Duodenal mucosa (tissue), 2 donors: ENCODE data around the gene GRIN3B.

Source experiments
- H3K27ac ChIP-seq: one replicate; pipeline ENCODE4 v1.7.0; 2013; ENCODE audit warnings: low read depth, low read length
- H3K27me3 ChIP-seq, 2 donors: one replicate each; pipeline ENCODE4 v1.7.0; 2013; ENCODE audit warnings: low read length in 2 of 2, control low read depth in 1 of 2; ENCODE audit not compliant: insufficient read depth in 2 of 2, control insufficient read depth in 1 of 2
- H3K36me3 ChIP-seq, 2 donors: one replicate each; pipeline ENCODE4 v1.7.0; 2013; ENCODE audit warnings: low read length in 2 of 2, control low read depth in 1 of 2; ENCODE audit not compliant: insufficient read depth in 2 of 2, control insufficient read depth in 1 of 2
- H3K4me1 ChIP-seq, 2 donors: one replicate each; pipeline ENCODE4 v1.7.0; 2013; ENCODE audit warnings: low read length in 2 of 2, control low read depth in 1 of 2; ENCODE audit not compliant: insufficient read depth in 2 of 2, control insufficient read depth in 1 of 2
- H3K4me3 ChIP-seq, 2 donors: one replicate each; pipeline ENCODE4 v1.7.0; 2013; ENCODE audit warnings: low read length in 2 of 2, low read depth in 1 of 2
- H3K9ac ChIP-seq, 2 donors: one replicate each; pipeline ENCODE4 v1.7.0; 2013; ENCODE audit warnings: low read length in 2 of 2, low read depth in 1 of 2
- H3K9me3 ChIP-seq, 2 donors: one replicate each; pipeline ENCODE4 v1.7.0; 2013; ENCODE audit warnings: low read length in 2 of 2, control low read depth in 1 of 2; ENCODE audit not compliant: control insufficient read depth in 1 of 2

GRIN3B gene

GRCh38 chr19:1041835-1042685 is 41.8 kb downstream of the GRIN3B start:
- H3K36me3 ChIP-seq, result no peaks in the 10 kb centered on the region
- H3K9ac ChIP-seq, result peak overlapping the region; percentile 51 to 67
- no peaks in the 10 kb centered on the region for H3K27me3 ChIP-seq
- H3K9me3 ChIP-seq, result no peaks in the 10 kb centered on the region
- H3K4me3 ChIP-seq, result peak overlapping the region; percentile 71 to 81
- H3K4me1 ChIP-seq, result peaks cover 27 to 55% of the 10 kb centered on the region in 2 donors
- H3K27ac ChIP-seq, result no peak overlapping the region

- peaks cover 27 to 50% of the 10 kb centered on the region in 2 donors for H3K4me1 ChIP-seq
- H3K36me3 ChIP-seq, result no peaks in the 10 kb centered on the region
- H3K4me3 ChIP-seq, result peak overlapping the region; percentile 71 to 81
- no peaks in the 10 kb centered on the region for H3K9me3 ChIP-seq
- peak overlapping the region; percentile 51 to 67 for H3K9ac ChIP-seq
- H3K27me3 ChIP-seq, result no peaks in the 10 kb centered on the region
- no peak overlapping the region for H3K27ac ChIP-seq
Measured at GRCh38 chr19:1042689-1043511, 42.7 kb downstream of the GRIN3B start.

GRCh38 chr19:1045247-1045603 is 45.0 kb downstream of the GRIN3B start:
- H3K9me3 ChIP-seq, result no peaks in the 10 kb centered on the region
- H3K9ac ChIP-seq, result no peak overlapping the region
- no peaks in the 10 kb centered on the region for H3K36me3 ChIP-seq
- H3K27me3 ChIP-seq, result no peaks in the 10 kb centered on the region
- no peak overlapping the region for H3K4me3 ChIP-seq
- peaks cover 19 to 29% of the 10 kb centered on the region in 2 donors for H3K4me1 ChIP-seq
- no peak overlapping the region for H3K27ac ChIP-seq

GRCh38 chr19:1046117-1046626 is 46.0 kb downstream of the GRIN3B start:
- H3K27me3 ChIP-seq, result no peaks in the 10 kb centered on the region
- H3K4me3 ChIP-seq, result no peak overlapping the region
- no peaks in the 10 kb centered on the region for H3K9me3 ChIP-seq
- no peak overlapping the region for H3K9ac ChIP-seq
- H3K27ac ChIP-seq, result no peak overlapping the region
- peaks cover 12 to 20% of the 10 kb centered on the region in 2 donors for H3K4me1 ChIP-seq
- H3K36me3 ChIP-seq, result no peaks in the 10 kb centered on the region

- Histone ChIP-seq H3K36me3 (no peaks in the 10 kb centered on the region), H3K27ac (no peak overlapping the region), H3K27me3 (no peaks in the 10 kb centered on the region), H3K4me3 (no peak overlapping the region), H3K4me1 (peaks cover 8 to 11% of the 10 kb centered on the region in 2 donors), H3K9me3 (no peaks in the 10 kb centered on the region), H3K9ac (no peak overlapping the region)
Measured at GRCh38 chr19:1046836-1047695, 46.8 kb downstream of the GRIN3B start.

GRCh38 chr19:1047696-1048147 is 47.5 kb downstream of the GRIN3B start:
- H3K9ac ChIP-seq, result no peak overlapping the region

GRCh38 chr19:1049106-1049505 is 48.9 kb downstream of the GRIN3B start:
- Histone ChIP-seq H3K9me3 (no peaks in the 10 kb centered on the region), H3K36me3 (no peaks in the 10 kb centered on the region), H3K27ac (no peak overlapping the region), H3K4me3 (no peak overlapping the region), H3K9ac (no peak overlapping the region), H3K27me3 (no peaks in the 10 kb centered on the region), H3K4me1 (no peaks in the 10 kb centered on the region)

More at GRCh38 chr19:1047696-1048147, 47.5 kb downstream of the GRIN3B start:
- H3K36me3 ChIP-seq, result no peaks in the 10 kb centered on the region
- no peaks in the 10 kb centered on the region for H3K27me3 ChIP-seq
- H3K27ac ChIP-seq, result no peak overlapping the region
- no peak overlapping the region for H3K4me3 ChIP-seq
- peaks cover 2 to 4% of the 10 kb centered on the region in 2 donors for H3K4me1 ChIP-seq
- H3K9me3 ChIP-seq, result no peaks in the 10 kb centered on the region

GRCh38 chr19:1049800-1050199 is 49.6 kb downstream of the GRIN3B start:
- H3K4me3 ChIP-seq, result no peak overlapping the region
- no peaks in the 10 kb centered on the region for H3K4me1 ChIP-seq
- no peak overlapping the region for H3K27ac ChIP-seq
- no peaks in the 10 kb centered on the region for H3K36me3 ChIP-seq
- no peaks in the 10 kb centered on the region for H3K27me3 ChIP-seq
- no peaks in the 10 kb centered on the region for H3K9me3 ChIP-seq
- no peak overlapping the region for H3K9ac ChIP-seq

GRCh38 chr19:1050989-1051788 is 51.0 kb downstream of the GRIN3B start:
- H3K27me3 ChIP-seq, result no peaks in the 10 kb centered on the region
- H3K27ac ChIP-seq, result no peak overlapping the region
- H3K9ac ChIP-seq, result no peak overlapping the region
- no peaks in the 10 kb centered on the region for H3K36me3 ChIP-seq
- no peaks in the 10 kb centered on the region for H3K9me3 ChIP-seq
- no peaks in the 10 kb centered on the region for H3K4me1 ChIP-seq
- H3K4me3 ChIP-seq, result no peak overlapping the region
